NCI-H2029 treated with DMSO at 0.1 percent for 48 hours (cell line): ENCODE measurements around the gene PCDHGA1.
"Not testable (repeated sequence)": the region's sequence is repeated elsewhere in the genome, so short reads cannot be mapped to it uniquely, and the experiment has no call there.

ENCODE experiments used
- DNase-seq: peaks from one replicate; lab custom pipeline; 2025; lab: John Stamatoyannopoulos, UW

PCDHGA1 gene

GRCh38 chr5:141383345-141383744 is 53.0 kb downstream of the PCDHGA1 start:
- DNase-seq, result no peak

- DNase-seq, result no peak
Measured at GRCh38 chr5:141384471-141385267, 54.4 kb downstream of the PCDHGA1 start.

DNA sequence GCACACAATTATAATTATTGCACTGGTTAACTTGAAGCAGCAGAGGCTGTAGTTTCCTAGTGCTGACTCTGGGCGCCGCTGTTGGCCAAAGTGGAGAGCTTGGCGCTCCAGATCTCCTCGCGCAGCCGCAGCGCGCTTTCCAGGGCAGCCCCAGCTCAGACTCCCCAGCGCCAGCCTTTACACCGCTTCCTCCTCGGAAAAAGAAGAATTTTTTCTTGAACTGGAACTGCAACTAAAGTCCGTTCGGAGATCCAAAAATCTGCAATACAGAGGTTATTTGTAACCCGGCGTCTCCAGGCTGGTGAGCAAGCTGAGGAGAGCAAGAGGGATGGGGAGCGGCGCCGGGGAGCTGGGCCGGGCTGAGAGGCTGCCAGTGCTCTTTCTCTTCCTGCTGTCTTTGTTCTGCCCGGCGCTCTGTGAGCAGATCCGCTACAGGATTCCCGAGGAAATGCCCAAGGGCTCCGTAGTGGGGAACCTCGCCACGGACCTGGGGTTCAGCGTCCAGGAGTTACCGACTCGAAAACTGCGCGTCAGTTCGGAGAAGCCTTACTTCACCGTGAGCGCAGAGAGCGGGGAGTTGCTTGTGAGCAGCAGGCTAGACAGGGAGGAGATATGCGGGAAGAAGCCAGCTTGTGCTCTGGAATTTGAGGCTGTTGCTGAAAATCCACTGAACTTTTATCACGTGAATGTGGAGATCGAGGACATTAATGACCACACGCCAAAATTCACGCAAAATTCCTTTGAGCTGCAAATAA is 57.4 kb downstream of the PCDHGA1 start, which contains the start of gene PCDHGB4:
TSS of gene PCDHGB4 (plus strand) at position 142 of the 755 bp plus-strand sequence. CDS start at position 329, 187 bp downstream.
- not testable (repeated sequence) for DNase-seq

- no peak for DNase-seq
Measured at GRCh38 chr5:141388661-141389060, 58.3 kb downstream of the PCDHGA1 start.

GRCh38 chr5:141389153-141390042 is 59.1 kb downstream of the PCDHGA1 start:
- DNase-seq, result no peak

GRCh38 chr5:141392429-141393198 is 62.3 kb downstream of the PCDHGA1 start, which contains the start of gene PCDHGA8:
Gene PCDHGA8, plus strand, starts transcription at chr5:141392633. Its CDS starts 181 bp downstream, at chr5:141392814.
- DNase-seq, result no peak

- no peak for DNase-seq
Measured at GRCh38 chr5:141393267-141393666, 63.0 kb downstream of the PCDHGA1 start.

DNA sequence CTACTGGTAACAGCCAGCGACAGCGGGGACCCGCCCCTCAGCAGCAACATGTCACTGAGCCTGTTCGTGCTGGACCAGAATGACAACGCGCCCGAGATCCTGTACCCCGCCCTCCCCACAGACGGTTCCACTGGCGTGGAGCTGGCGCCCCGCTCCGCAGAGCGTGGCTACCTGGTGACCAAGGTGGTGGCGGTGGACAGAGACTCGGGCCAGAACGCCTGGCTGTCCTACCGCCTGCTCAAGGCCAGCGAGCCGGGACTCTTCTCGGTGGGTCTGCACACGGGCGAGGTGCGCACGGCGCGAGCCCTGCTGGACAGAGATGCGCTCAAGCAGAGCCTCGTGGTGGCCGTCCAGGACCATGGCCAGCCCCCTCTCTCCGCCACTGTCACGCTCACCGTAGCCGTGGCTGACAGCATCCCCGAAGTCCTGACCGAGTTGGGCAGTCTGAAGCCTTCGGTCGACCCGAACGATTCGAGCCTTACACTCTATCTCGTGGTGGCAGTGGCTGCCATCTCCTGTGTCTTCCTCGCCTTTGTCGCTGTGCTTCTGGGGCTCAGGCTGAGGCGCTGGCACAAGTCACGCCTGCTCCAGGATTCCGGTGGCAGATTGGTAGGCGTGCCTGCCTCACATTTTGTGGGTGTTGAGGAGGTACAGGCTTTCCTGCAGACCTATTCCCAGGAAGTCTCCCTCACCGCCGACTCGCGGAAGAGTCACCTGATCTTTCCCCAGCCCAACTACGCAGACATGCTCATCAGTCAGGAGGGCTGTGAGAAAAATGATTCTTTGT is 64.3 kb downstream of the PCDHGA1 start:
- not testable (repeated sequence) for DNase-seq

DNA sequence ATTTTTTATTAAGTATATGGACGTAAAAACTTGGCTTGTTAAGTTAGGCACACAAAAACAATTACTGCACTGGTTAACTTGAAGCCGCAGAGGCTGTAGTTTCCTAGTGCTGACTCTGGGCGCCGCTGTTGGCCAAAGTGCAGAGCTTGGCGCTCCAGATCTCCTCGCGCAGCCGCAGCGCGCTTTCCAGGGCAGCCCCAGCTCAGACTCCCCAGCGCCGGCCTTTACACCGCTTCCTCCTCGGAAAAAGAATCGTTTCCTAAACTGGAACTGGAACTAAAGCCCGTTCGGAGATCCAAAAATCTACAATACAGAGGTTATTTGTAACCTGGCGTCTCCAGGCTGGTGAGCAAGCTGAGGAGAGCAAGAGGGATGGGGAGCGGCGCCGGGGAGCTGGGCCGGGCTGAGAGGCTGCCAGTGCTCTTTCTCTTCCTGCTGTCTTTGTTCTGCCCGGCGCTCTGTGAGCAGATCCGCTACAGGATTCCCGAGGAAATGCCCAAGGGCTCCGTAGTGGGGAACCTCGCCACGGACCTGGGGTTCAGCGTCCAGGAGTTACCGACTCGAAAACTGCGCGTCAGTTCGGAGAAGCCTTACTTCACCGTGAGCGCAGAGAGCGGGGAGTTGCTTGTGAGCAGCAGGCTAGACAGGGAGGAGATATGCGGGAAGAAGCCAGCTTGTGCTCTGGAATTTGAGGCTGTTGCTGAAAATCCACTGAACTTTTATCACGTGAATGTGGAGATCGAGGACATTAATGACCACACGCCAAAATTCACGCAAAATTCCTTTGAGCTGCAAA is 67.6 kb downstream of the PCDHGA1 start, which contains the start of gene PCDHGB5:
TSS of gene PCDHGB5 (plus strand) at position 192 of the 796 bp plus-strand sequence. CDS start at position 373, 181 bp downstream.
- DNase-seq, result not testable (repeated sequence)

GRCh38 chr5:141398608-141399007 is 68.3 kb downstream of the PCDHGA1 start:
- DNase-seq, result no peak

DNA sequence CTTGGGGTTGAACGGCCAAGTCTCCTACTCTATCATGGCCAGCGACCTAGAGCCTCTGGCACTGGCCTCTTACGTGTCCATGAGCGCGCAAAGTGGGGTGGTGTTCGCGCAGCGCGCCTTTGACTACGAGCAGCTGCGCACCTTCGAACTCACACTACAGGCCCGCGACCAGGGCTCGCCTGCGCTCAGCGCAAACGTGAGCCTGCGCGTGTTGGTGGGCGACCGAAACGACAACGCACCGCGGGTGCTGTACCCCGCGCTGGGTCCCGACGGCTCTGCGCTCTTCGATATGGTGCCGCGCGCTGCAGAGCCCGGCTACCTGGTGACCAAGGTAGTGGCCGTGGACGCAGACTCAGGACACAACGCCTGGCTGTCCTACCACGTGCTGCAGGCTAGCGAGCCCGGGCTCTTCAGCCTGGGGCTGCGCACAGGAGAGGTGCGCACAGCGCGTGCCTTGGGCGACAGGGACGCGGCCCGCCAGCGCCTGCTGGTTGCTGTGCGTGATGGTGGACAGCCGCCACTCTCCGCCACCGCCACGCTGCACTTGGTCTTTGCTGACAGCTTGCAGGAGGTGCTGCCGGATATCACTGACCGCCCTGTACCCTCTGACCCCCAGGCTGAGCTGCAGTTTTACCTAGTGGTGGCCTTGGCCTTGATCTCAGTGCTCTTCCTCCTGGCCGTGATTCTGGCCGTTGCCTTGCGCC is 69.4 kb downstream of the PCDHGA1 start:
- no peak for DNase-seq

DNA sequence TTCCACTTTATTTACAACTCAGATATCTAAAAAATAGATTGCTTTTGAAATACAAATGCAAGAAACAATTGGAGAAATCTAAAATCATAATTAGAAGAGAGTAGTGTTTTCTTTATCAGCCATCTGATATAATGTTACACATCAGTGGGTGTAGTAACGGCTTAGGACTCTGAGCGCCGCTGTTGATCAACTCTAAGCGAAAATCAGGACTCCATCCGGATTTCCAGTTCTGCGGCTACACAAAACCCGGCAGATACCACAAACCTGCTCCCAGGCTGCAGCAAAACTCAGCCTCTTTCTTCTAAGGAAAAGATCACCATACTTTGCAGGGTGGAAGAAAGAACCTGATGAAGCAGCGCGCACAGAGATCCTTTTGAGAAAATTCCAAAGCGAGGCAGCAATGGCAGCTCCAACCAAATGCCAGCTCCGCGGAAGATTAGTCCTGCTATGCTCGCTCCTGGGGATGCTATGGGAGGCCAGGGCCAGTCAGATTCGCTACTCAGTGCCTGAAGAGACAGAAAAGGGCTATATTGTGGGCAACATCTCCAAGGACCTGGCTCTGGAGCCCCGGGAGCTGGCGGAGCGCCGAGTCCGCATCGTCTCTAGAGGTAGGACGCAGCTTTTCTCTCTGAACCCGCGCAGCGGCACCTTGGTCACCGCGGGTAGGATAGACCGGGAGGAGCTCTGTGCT is 72.4 kb downstream of the PCDHGA1 start, which contains the start of gene PCDHGA9:
TSS of gene PCDHGA9 (plus strand) at position 226 of the 691 bp plus-strand sequence. CDS start at position 401, 175 bp downstream.
- DNase-seq, result no peak

DNA sequence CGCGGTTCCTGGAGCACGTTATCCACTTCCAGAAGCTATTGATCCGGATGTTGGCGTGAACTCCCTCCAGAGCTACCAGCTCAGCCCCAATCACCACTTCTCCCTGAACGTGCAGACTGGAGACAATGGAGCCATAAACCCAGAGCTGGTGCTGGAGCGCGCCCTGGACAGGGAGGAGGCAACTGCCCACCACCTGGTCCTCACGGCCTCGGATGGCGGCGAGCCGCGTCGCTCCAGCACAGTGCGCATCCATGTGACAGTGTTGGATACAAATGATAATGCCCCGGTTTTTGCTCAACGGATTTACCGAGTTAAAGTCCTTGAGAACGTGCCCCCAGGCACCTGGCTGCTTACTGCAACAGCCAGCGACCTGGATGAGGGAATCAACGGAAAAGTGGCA is 73.1 kb downstream of the PCDHGA1 start:
- DNase-seq, result no peak

- not testable (repeated sequence) for DNase-seq
Measured at GRCh38 chr5:141407790-141408505, 77.6 kb downstream of the PCDHGA1 start, which contains the start of gene PCDHGB6. Gene PCDHGB6, plus strand, starts transcription at chr5:141408021. Its CDS starts 182 bp downstream, at chr5:141408203.

- no peak for DNase-seq
Measured at GRCh38 chr5:141409598-141410306, 79.4 kb downstream of the PCDHGA1 start.

- no peak for DNase-seq
Measured at GRCh38 chr5:141411575-141411974, 81.3 kb downstream of the PCDHGA1 start.
